RPMI7951 (cell line): ENCODE measurements around the gene B3GNT9. TPM values are rescaled to one million over a fixed set of nuclear protein-coding genes. Genes with fewer than 3 reads are reported as not detected.

ENCODE experiments used
- DNase-seq: peaks from one replicate; pipeline ENCODE4 v3.0.0-alpha.2; 2012; ENCODE audit warnings: low read depth
- total RNA-seq: library from RNA; depleted of rRNA; stranded (reverse); fragments of >200 nt; shearing (Covaris generic); gene quantifications from 2 replicates; pipeline ENCODE4 v1.2.3, GENCODE V29; 2014

Gene B3GNT9
- total RNA-seq, 1 experiment from 2014 or later: 25.6 TPM

- no peak for DNase-seq
Observed at GRCh38 chr16:67167588-67167987, 16.8 kb upstream of the B3GNT9 start.

DNA sequence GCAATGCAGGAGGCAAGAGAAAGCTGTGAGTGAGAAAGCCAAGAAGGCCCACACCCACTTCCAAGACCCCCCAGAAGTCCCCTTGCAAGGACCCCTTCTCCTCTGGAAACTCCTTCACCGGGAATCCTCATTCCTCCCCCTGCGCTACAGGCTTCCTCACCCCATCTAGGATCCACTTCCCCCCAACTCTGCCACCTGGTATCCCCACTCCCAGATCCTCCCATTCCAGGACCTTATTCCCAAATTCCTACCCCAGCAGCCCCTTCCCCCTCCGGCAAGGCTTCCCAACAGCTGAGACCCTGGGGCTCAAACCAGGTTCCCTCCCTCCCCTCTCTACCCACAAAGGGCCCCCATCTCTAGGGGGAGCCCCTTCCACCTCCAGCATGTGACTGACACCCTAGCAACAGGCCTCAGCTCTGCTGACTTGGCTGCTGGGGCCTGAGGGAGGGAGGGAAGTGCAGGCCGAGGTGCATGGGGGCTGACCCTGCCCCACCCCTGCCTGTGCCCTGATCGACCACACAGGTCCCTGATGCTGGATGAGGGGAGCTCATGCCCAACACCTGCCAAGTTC lies 15.9 kb upstream of the B3GNT9 start:
- no peak for DNase-seq

GRCh38 chr16:67166110-67166547 lies 15.3 kb upstream of the B3GNT9 start:
- DNase-seq: no peak

DNA sequence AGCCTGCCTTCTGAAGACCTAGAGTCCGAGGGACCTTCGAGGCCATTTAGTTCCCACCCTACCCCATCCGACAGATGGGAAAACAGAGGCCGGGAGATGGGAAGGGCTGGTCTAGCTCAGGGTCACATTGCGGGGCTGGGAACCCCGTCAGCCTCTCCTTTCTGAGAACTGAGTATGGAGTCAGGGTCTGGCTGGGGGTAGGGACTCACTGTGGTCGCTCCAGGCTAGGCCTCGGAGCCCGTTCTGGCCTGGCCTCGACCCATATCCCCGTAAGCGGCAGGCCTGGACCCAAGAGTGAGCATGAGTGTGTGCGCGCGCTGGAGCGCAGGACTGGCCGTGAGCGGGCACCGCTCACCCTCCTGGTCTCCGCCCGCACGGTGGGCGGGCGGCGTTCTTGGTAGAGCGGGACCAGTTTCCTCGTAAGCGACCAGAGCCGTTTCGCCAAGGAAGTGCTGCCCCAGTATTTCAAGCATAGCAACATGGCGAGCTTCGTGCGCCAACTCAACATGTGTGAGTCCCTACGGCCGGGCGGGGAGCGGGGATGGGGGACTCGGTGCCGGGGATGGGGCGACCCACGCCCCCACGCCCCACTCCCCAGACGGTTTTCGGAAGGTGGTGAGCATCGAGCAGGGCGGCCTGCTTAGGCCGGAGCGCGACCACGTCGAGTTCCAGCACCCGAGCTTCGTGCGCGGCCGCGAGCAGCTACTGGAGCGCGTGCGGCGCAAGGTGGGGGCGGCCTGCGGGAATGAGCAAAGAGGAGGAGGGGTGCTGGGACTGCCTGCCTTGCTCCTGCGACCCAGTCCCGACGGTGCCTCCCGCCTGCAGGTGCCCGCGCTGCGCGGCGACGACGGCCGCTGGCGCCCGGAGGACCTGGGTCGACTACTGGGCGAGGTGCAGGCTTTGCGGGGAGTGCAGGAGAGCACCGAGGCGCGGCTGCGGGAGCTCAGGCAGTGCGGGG lies 14.6 kb upstream of the B3GNT9 start:
- DNase-seq: no peak

DNA sequence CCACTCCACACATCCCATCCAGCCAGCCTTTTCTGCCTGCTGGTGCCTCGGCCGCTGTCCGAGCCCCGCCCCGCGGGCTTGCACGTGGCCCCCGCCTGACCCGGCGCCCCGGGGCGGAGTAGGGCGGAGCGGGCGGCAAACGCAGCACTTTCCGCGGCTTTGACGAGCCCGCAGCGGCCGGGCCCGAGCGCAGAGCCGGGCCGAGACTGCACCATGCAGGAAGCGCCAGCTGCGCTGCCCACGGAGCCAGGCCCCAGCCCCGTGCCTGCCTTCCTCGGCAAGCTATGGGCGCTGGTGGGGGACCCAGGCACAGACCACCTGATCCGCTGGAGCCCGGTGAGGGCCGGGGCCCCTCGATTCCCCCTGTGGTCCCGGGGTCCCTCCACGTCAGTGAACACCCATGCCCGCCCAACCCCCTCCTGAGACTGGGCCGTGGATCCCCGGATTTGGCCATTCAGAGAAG lies 13.8 kb upstream of the B3GNT9 start, which contains the start of gene HSF4:
TSS of gene HSF4 (plus strand) at position 147 of the 463 bp plus-strand sequence. CDS start at position 214, 67 bp downstream.
- peak; percentile 56 for DNase-seq

- no peak for DNase-seq
Observed at GRCh38 chr16:67163999-67164558, 13.3 kb upstream of the B3GNT9 start.

DNA sequence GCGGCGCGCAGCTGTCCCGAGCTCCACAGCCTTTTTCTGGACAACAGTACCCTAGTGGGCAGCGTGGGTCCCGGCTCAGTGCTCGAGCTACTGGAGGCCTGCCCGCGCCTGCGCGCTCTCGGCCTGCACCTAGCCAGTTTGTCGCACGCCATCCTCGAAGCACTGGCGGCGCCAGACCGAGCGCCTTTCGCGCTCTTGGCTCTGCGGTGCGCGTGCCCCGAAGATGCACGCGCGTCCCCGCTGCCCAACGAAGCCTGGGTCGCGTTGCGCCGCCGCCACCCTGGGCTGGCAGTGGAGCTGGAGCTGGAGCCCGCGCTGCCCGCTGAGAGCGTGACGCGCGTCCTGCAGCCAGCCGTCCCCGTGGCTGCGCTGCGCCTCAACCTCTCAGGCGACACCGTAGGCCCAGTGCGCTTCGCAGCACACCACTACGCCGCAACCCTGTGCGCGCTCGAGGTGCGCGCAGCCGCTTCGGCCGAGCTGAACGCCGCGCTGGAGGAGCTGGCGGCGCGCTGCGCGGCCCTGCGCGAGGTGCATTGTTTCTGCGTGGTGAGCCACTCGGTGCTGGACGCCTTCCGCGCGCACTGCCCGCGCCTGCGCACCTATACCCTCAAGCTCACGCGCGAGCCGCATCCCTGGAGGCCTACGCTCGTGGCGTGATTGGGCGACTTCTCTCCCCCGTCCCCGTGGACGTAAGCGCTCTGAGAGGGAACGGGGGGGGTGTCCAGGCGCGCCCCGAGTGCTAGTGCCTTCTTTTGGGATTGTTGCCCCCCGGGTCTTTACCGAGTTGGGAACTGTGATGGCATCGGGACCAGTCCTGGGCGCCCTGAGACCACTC lies 12.6 kb upstream of the B3GNT9 start:
- peak; percentile 66 for DNase-seq

GRCh38 chr16:67162506-67163163 lies 11.8 kb upstream of the B3GNT9 start:
- DNase-seq: no peak

DNA sequence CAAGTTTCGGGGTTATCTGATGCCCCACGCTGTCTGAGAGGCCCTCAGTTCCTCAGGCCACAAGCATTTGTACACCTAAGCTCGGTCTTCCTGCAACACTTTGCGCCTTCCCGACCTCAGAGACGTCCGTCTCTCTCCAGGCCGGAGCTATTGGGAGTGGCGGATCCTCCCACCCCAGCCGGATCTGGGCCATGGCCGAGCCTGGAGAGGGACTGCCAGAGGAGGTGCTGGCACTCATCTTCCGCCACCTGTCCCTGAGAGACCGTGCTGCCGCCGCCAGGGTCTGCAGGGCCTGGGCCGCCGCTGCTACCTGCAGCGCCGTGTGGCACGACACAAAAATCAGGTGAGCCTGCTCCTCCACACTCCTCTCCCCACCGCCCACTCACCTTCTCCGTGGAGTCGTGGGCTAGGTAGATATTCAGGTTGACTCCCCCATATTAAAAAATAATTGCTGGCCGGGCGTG lies 10.8 kb upstream of the B3GNT9 start:
- no peak for DNase-seq

DNA sequence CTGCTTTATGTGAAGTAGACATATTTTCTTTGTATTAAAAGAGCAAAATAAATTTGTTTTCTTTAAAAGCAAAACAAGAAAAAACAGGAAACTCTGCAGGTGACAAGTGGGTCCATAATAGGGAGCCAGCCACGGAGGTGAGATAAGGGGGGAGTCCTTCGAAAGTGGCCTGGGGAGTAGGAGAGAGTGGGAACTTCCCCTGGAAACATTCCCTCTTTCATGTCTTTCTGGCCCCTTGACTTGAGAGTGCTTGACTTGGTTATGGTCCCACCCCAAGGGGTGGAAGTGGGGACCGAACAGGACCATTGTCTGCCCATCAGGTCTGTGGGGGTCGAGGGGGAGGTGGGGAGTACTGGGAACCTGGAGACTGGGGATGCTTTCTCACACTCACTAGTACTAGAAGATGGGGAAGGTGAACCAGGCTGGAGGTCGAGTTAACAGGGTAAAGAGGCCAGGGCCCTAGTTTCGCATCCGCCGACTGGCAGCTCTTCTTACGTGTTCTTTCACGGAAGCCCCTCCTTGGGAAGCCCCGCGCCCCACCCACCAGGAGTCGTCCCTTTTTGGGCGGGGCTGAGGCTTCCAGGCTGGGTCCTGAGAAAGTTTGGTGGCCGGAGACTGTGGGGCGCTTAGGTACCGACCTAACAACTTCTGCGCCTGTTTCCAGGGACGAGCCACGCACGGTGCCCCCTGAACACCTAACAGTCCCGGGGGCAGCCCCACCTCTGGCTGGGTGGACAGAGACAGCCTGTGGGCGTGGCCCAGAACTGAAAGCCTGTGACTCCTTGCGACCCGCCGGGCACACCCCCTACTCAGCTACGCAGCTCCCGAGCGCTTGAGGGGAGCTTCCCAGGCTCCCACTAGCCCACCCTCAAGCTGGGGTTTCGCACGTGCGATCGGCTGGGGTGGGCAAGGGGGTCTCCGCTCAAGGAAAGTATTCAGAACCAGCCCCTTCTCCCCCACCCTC lies 8.1 kb upstream of the B3GNT9 start:
- peak; percentile 51 for DNase-seq

GRCh38 chr16:67157892-67158635 lies 7.3 kb upstream of the B3GNT9 start:
- DNase-seq: no peak

DNA sequence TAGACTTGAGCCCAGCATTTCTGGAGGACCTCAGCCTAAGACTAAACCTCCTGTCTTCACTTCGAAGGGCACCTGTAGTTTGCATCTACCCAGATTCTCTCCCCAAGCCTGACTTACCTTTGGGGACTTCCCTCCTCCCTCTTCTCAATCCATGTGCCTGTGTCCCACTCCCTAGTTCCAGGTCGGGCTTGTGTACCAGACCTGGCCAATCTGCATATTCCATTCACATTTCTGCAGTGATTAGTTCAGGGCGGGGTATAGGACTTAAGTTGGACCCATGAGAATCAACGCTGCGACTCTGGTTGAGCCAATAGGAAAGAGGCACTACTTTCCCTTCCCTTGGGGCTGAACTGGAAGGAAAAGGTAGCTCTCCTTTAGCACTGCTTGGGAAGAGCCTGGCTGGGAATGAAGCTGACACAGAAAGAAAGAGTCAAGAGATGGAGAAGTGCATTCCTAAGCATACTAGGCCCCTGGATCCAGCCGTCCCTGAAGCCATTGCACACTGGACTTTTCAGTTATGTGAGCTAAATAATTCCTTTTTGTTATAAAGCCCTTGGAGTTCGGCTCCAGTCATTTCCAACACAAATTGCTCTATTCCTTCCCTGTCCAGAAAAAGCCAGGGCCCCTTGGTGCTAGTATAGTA lies 6.4 kb upstream of the B3GNT9 start:
- DNase-seq: no peak

DNA sequence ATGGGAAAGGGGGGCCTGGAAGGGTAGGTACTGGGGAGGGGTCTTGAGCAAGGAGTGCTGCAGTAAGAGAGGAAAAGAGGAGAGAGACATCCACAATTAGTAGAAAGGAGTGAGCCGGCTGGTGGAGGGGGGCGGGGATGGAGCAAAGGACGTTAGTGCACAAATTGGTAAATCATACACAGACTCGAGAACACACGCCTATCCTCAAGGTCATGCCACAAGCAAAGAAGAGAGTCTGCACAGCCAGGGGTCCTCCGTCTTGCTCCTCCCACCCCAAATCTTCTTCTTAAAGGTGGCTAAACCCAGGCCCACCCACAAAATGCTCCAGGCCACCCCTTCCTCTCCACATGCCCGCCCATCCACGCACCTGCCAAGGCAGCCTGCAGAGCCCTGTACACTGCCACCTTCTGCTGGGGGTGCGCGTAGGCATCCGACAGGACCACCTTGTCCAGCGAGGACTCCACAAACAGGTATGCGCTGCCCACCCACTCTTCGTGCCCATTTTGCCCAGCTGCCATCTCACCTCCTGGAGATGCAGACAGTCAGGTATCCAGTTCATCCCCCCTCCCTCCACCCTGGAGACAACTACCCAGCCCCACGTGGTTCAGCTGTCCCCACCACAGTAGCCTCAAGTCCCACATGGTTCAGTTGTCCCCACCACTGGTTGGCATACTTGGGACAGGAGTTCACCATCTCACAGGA lies 5.5 kb upstream of the B3GNT9 start:
- no peak for DNase-seq

- peak; percentile 56 for DNase-seq
Observed at GRCh38 chr16:67155295-67156142, 4.7 kb upstream of the B3GNT9 start.

- no peak for DNase-seq
Observed at GRCh38 chr16:67154578-67155294, 3.9 kb upstream of the B3GNT9 start.

GRCh38 chr16:67151431-67152097 lies 766 bp upstream of the B3GNT9 start:
- DNase-seq: no peak
